GM18499 (cell line): ENCODE results near the gene ANP32E.
"Not testable (repeated sequence)": the region's sequence is repeated elsewhere in the genome, so short reads cannot be mapped to it uniquely, and the experiment has no call there.

Experiments
- ATAC-seq: cut with Tn5 transposase; IDR thresholded peaks from one replicate; pipeline ENCODE4 v1.9.1; 2021; ENCODE audit warnings: moderate number of reproducible peaks; ENCODE audit not compliant: insufficient read depth, unreplicated experiment

ANP32E gene

GRCh38 chr1:150257624-150258585, 22.0 kb upstream of the ANP32E start, which contains the start of gene CA14:
CA14 (plus strand) TSS chr1:150257774; CDS start chr1:150258129, 355 bp downstream.
- no peak for ATAC-seq

- ATAC-seq = no peak
These were observed 20.8 kb upstream of the ANP32E start for GRCh38 chr1:150256554-150257341.

- ATAC-seq = no peak
These were observed 20.3 kb upstream of the ANP32E start for GRCh38 chr1:150256198-150256553.

GRCh38 chr1:150249936-150250335, 14.0 kb upstream of the ANP32E start:
- ATAC-seq = no peak

GRCh38 chr1:150243003-150243402, 7.1 kb upstream of the ANP32E start:
- ATAC-seq = no peak

- ATAC-seq = no peak
These were observed 1.8 kb upstream of the ANP32E start for GRCh38 chr1:150237746-150238145.

GRCh38 chr1:150237176-150237575, 1.3 kb upstream of the ANP32E start:
- ATAC-seq = not testable (repeated sequence)

GRCh38 chr1:150236614-150237100, 745 bp upstream of the ANP32E start:
- no peak for ATAC-seq

GRCh38 chr1:150235294-150235851, 539 bp downstream of the ANP32E start:
- ATAC-seq = no peak

- no peak for ATAC-seq
These were observed 1.2 kb downstream of the ANP32E start for GRCh38 chr1:150234566-150235293.

- no peak for ATAC-seq
These were observed 1.7 kb downstream of the ANP32E start for GRCh38 chr1:150234309-150234565.

GRCh38 chr1:150233359-150234308, 2.3 kb downstream of the ANP32E start:
- no peak for ATAC-seq

- ATAC-seq = not testable (repeated sequence)
These were observed 3.0 kb downstream of the ANP32E start for GRCh38 chr1:150232921-150233320.

GRCh38 chr1:150228246-150228645, 7.7 kb downstream of the ANP32E start:
- ATAC-seq = not testable (repeated sequence)

- ATAC-seq = no peak
These were observed 8.7 kb downstream of the ANP32E start for GRCh38 chr1:150227228-150227627.

GRCh38 chr1:150226486-150226885, 9.4 kb downstream of the ANP32E start:
- no peak for ATAC-seq

GRCh38 chr1:150225546-150225945, 10.4 kb downstream of the ANP32E start:
- no peak for ATAC-seq

- ATAC-seq = no peak
These were observed 10.9 kb downstream of the ANP32E start for GRCh38 chr1:150224983-150225382.

- ATAC-seq = no peak
These were observed 14.4 kb downstream of the ANP32E start for GRCh38 chr1:150221552-150221951.
